ENCODE data around the gene IL16.
"Not testable (repeated sequence)": the region's sequence is repeated elsewhere in the genome, so short reads cannot be mapped to it uniquely, and the experiment has no call there.

IL16 gene

GRCh38 chr15:81331600-81331999 is 134.9 kb downstream of the IL16 start:
- DNase-seq (ENCODE audit: low read depth in 2 of 3, low spot score in 2 of 3): no peak

- DNase-seq (ENCODE audit: low read depth in 2 of 3, low spot score in 2 of 3): no peak
Observed at GRCh38 chr15:81332326-81332725, 135.6 kb downstream of the IL16 start.

- no peak for DNase-seq (ENCODE audit: low read depth in 2 of 3, low spot score in 2 of 3)
Observed at GRCh38 chr15:81333363-81333762, 136.7 kb downstream of the IL16 start.

GRCh38 chr15:81334768-81335435 is 138.2 kb downstream of the IL16 start:
- DNase-seq (ENCODE audit: low read depth in 2 of 3, low spot score in 2 of 3): no peak

- DNase-seq (ENCODE audit: low read depth in 2 of 3, low spot score in 2 of 3): no peak
Observed at GRCh38 chr15:81335631-81336030, 139.0 kb downstream of the IL16 start.

- no peak for DNase-seq (ENCODE audit: low read depth in 2 of 3, low spot score in 2 of 3)
Observed at GRCh38 chr15:81336568-81336967, 139.9 kb downstream of the IL16 start.

- DNase-seq (ENCODE audit: low read depth in 2 of 3, low spot score in 2 of 3): no peak
Observed at GRCh38 chr15:81337241-81337640, 140.6 kb downstream of the IL16 start.

- DNase-seq (ENCODE audit: low read depth in 2 of 3, low spot score in 2 of 3): no peak
Observed at GRCh38 chr15:81337713-81338157, 141.1 kb downstream of the IL16 start.

GRCh38 chr15:81338170-81339007 is 141.7 kb downstream of the IL16 start:
- no peak for DNase-seq (ENCODE audit: low read depth in 2 of 3, low spot score in 2 of 3)

- DNase-seq (ENCODE audit: low read depth in 2 of 3, low spot score in 2 of 3): no peak
Observed at GRCh38 chr15:81339321-81339720, 142.6 kb downstream of the IL16 start.

GRCh38 chr15:81339851-81340250 is 143.2 kb downstream of the IL16 start:
- no peak for DNase-seq (ENCODE audit: low read depth in 2 of 3, low spot score in 2 of 3)

GRCh38 chr15:81341351-81341750 is 144.7 kb downstream of the IL16 start:
- DNase-seq (ENCODE audit: low read depth in 2 of 3, low spot score in 2 of 3): no peak

GRCh38 chr15:81343371-81343770 is 146.7 kb downstream of the IL16 start:
- no peak for DNase-seq (ENCODE audit: low read depth in 2 of 3, low spot score in 2 of 3)

- DNase-seq (ENCODE audit: low read depth in 2 of 3, low spot score in 2 of 3): no peak
Observed at GRCh38 chr15:81346611-81347010, 149.9 kb downstream of the IL16 start.

GRCh38 chr15:81347910-81348309 is 151.2 kb downstream of the IL16 start:
- DNase-seq (ENCODE audit: low read depth in 2 of 3, low spot score in 2 of 3): no peak

GRCh38 chr15:81348691-81349090 is 152.0 kb downstream of the IL16 start:
- not testable (repeated sequence) for DNase-seq (ENCODE audit: low read depth in 2 of 3, low spot score in 2 of 3)

GRCh38 chr15:81349271-81349670 is 152.6 kb downstream of the IL16 start:
- DNase-seq (ENCODE audit: low read depth in 2 of 3, low spot score in 2 of 3): no peak

- DNase-seq (ENCODE audit: low read depth in 2 of 3, low spot score in 2 of 3): no peak
Observed at GRCh38 chr15:81351651-81352050, 155.0 kb downstream of the IL16 start.

GRCh38 chr15:81356252-81356651 is 159.6 kb downstream of the IL16 start:
- no peak for DNase-seq (ENCODE audit: low read depth in 2 of 3, low spot score in 2 of 3)

- no peak for DNase-seq (ENCODE audit: low read depth in 2 of 3, low spot score in 2 of 3)
Observed at GRCh38 chr15:81357180-81357686, 160.6 kb downstream of the IL16 start.

- DNase-seq (ENCODE audit: low read depth in 2 of 3, low spot score in 2 of 3): no peak
Observed at GRCh38 chr15:81358248-81358647, 161.6 kb downstream of the IL16 start.

GRCh38 chr15:81360491-81360890 is 163.8 kb downstream of the IL16 start:
- no peak for DNase-seq (ENCODE audit: low read depth in 2 of 3, low spot score in 2 of 3)

All from activated CD8-positive, alpha-beta memory T cell treated with anti-CD3 and anti-CD28 coated beads for 48 hours (primary cell).